Heart left ventricle (tissue), 13 donors: Measurements from ENCODE around the gene STX12.

ENCODE experiments used
- POLR2A ChIP-seq, 2 donors: fragments of 450-650 bp; IDR thresholded peaks; one replicate each; pipeline ENCODE4 v1.6.1; 2017; ENCODE audit warnings: antibody characterized with exemption in 2 of 2, mild to moderate bottlenecking in 2 of 2, moderate library complexity in 2 of 2
- TF ChIP-seq, protein P1 (sequence below), 12 donors: fragments of 200-600 bp; sonication (generic) in 4 of 12; IDR thresholded peaks; one replicate each; pipeline versions ENCODE4 v1.5.0 to v1.8.0; 2018 to 2022; ENCODE audit warnings: antibody characterized with exemption in 12 of 12, mild to moderate bottlenecking in 5 of 12
- donor health status: ischemic (EF 13 %, LVEDD 7.1; RV severe dilation, severe dysfunction).
- donor health status: DM: no; HTN: yes; CAD: no.
- donor health status: DM: no; HTN: no; CAD: no.
- donor health status: ischemic (EF 25% LVEDD 6.9; RV normal size, moderate dysfunction).
- donor health status: ischemic (EF 25% LVEDD 5.7; RV mildly dilated, moderate dysfunction).
- donor health status: ischemic (EF 35%, LVEDD 5.7; RV mildly dilated, moderate dysfunction).
- donor health status: nonischemic (EF 11% LVEDD 7.7; RV severe dilation, severe dysfunction).
- donor health status: DM: yes; HTN: yes; CAD: no.
- donor health status: PGD.
- donor health status: ischemic (EF 29% LVEDD 5.4; RV normal size, mild dysfunction).
- donor health status: nonischemic (EF 23%, LVEDD 6.1; RV moderate dilation, normal function).

DNA sequence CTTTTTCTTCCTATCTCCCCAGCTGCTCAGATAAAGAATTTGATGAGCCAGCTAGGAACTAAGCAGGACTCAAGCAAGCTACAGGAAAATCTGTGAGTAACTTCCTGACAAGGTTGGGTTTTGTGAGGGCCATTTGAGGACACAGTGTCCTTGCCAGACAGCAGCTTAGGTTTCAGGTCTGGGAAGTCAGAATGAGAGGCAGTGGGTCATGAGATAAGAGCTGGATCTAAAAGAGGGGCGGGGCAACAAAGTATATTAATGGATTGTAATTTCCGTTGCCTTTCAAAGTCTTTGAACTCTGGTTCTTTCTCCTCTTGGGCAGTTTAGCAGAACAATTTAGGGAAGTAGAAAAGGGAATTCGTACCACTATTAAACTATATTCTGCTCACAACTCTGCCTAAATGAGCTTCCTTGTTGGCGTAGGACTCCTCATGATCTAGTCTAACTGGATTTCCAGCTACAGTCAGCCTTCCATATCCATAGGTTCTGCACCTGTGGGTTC, 16.6 kb downstream of the STX12 start:
- TF ChIP-seq, protein P1, sequence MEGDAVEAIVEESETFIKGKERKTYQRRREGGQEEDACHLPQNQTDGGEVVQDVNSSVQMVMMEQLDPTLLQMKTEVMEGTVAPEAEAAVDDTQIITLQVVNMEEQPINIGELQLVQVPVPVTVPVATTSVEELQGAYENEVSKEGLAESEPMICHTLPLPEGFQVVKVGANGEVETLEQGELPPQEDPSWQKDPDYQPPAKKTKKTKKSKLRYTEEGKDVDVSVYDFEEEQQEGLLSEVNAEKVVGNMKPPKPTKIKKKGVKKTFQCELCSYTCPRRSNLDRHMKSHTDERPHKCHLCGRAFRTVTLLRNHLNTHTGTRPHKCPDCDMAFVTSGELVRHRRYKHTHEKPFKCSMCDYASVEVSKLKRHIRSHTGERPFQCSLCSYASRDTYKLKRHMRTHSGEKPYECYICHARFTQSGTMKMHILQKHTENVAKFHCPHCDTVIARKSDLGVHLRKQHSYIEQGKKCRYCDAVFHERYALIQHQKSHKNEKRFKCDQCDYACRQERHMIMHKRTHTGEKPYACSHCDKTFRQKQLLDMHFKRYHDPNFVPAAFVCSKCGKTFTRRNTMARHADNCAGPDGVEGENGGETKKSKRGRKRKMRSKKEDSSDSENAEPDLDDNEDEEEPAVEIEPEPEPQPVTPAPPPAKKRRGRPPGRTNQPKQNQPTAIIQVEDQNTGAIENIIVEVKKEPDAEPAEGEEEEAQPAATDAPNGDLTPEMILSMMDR (IDR thresholded peaks at IDR 0.05), result no peak
- no peak for TF ChIP-seq POLR2A (IDR thresholded peaks at IDR 0.05)
